Epithelial cell of esophagus (primary cell): ENCODE results near the gene SSH2.

Experiments
- DNase-seq: peaks from one replicate; pipeline ENCODE4 v3.0.0; 2010; ENCODE audit warnings: low read depth
- H3K4me3 ChIP-seq: 2 replicates; pipeline ENCODE4 v1.5.1; 2011; ENCODE audit warnings: mild to moderate bottlenecking, low read length, control low read depth
- TF ChIP-seq, protein P1 (sequence below): IDR thresholded peaks from 2 replicates; pipeline ENCODE4 v1.5.1; 2011; ENCODE audit warnings: low read depth, mild to moderate bottlenecking, low read length, control low read depth, inconsistent platforms; ENCODE audit not compliant: insufficient read depth; ENCODE audit errors: missing control alignments

SSH2 gene

DNA sequence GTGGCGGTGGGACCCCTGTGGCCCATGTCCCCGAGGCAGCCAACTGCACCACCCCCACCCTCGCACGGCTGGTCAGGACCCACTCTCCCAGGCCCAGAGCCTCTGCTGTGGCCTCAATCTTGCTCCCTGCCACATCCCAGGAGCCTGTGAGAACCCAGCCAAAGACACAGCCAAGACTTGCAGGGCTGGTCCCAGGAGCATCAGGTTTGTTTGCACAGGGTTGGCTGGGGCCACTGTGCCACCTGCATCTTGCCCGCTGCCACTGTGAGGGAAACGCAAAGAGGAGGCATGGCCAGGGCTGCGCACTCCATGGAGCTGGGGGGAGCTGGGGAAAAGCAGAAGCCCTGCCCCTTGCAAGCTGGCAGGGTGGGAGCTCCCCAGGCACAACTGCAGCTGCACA, 92.5 kb downstream of the SSH2 start:
- TF ChIP-seq, protein P1, sequence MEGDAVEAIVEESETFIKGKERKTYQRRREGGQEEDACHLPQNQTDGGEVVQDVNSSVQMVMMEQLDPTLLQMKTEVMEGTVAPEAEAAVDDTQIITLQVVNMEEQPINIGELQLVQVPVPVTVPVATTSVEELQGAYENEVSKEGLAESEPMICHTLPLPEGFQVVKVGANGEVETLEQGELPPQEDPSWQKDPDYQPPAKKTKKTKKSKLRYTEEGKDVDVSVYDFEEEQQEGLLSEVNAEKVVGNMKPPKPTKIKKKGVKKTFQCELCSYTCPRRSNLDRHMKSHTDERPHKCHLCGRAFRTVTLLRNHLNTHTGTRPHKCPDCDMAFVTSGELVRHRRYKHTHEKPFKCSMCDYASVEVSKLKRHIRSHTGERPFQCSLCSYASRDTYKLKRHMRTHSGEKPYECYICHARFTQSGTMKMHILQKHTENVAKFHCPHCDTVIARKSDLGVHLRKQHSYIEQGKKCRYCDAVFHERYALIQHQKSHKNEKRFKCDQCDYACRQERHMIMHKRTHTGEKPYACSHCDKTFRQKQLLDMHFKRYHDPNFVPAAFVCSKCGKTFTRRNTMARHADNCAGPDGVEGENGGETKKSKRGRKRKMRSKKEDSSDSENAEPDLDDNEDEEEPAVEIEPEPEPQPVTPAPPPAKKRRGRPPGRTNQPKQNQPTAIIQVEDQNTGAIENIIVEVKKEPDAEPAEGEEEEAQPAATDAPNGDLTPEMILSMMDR = no peak
- no peak overlapping the region for H3K4me3 ChIP-seq
- no peak for DNase-seq

DNA sequence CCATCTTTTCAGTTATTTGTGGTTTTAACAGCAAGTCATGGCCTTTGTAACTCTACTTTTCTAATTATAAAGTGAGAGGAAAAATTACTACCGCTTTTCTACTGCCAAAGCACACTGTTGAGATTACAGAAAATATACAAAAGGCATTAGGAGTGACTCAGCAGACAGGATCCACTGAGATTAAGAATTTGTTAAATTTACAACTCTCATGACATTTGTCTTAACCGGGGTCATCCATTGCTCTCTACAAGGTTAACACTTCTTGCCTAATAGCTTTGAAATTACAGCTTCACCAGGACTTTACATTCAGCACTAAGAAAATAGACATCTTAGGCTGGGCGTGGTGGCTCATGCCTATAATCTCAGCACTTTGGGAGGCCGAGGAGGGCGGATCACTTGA, 93.4 kb downstream of the SSH2 start:
- DNase-seq = no peak
- TF ChIP-seq, protein P1 = no peak
- no peak overlapping the region for H3K4me3 ChIP-seq

DNA sequence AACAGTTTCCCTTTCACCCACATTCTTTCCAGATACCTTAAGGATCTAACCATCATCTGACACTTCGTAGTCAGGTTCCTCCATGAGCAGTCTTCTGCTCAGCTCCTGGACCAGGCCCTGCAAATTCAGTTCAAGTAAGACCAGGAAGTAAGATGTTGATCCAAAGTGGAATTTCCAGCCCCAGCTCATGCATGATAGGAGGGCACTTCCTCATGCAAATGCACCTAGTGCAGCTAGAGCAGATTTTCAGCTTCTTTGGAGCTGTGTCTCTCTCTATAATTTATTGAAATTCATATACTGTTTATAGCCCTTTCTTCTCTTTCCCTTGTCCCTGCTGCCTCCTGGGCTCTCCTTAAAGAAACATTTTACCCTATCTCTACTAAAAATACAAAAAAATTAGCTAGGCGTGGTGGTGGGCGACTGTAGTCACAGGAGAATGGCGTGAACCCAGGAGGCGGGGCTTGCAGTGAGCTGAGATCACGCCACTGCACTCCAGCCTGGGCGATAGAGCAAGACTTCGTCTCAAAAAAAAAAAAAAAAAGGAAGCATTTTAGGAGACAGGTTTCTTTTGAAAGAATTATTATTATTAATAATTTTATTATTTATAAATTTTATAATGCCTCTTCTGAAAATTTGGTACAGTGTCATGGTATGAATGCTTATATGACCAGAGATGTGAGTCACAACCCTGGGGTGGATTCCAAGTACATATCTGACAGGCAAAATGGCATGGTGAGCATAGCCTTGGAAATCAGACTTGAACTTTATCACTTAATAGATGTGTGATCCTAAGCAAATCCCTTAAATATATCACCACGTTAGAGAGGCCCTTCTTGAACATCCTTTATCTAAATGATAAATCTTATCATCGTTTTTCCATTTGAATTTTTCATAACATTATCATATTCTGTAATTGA, 94.3 kb downstream of the SSH2 start:
- DNase-seq = peak; percentile 53
- no peak overlapping the region for H3K4me3 ChIP-seq
- TF ChIP-seq, protein P1 = no peak

DNA sequence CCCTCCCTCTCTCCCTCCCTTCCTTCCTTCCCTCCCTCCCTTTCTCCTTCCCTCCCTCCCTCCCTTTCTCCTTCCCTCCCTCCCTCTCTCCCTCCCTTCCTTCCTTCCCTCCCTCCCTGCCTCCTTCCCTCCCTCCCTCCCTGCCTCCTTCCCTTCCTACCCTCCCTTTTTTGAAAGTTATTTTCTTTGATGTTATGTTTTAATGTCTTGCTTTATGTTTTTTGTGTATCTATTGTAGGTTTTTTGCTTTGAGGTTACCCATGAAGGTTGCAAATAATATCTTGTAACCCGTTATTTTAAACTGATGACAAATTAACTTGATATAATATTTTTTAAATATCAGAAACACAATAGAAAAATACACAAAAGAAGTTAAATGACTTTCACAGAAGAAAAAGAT, 96.2 kb downstream of the SSH2 start:
- no peak overlapping the region for H3K4me3 ChIP-seq
- DNase-seq = no peak
- TF ChIP-seq, protein P1 = no peak

DNA sequence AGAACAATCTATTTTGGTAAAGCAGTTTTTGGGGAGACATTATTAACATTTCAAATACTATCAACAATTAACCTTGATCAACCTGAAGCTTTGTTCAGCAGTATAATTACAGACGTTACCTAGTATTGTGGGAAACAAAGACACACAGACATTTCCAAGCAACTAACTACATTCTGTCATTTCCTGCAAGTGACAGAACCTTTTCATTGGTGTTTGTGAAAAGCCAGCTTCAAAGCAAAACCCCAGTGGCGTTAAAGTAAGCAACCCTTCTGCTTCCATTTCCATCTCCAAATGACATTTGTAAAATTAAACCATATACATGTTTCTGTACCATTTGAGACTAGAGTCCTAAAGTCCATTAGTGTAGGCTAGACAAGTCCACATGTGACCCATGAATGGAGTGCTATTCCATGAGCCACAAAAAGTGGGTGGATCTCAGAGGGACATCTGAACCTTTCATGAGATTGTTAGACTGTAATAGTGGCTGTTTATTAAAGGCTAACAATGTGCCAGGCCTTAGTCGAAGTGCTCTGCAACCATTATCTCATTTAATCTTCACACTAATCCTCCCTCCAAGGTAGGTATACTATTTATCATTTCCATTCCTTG, 101.2 kb downstream of the SSH2 start:
- no peak overlapping the region for H3K4me3 ChIP-seq

DNA sequence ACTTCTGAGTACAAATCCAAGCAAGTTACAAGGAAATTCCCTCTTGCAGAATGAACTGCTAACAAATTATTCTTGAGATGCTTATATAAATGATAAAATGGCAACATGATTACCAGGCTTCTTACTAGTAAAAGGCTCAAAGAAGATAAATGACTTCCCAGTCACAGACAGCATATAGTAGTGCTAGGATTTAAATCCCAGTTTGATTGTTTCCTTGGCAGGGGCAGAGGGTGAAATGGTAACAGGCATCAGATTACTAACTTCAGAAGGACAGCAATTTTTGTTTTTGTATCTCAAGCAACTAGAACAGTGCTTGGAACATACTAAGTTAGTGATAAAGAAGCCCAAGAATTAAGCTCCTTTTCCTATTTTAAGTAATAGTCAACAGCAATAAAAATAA, 102.8 kb downstream of the SSH2 start:
- H3K4me3 ChIP-seq = no peak overlapping the region
- DNase-seq = no peak
- TF ChIP-seq, protein P1 = no peak

More for the DNA sequence above, 101.2 kb downstream of the SSH2 start:
- no peak for DNase-seq
- TF ChIP-seq, protein P1 = no peak
